ENCODE results near the gene MGA. TPM values are rescaled to one million over a fixed set of nuclear protein-coding genes. Genes with fewer than 3 reads are reported as not detected.

MGA gene
- total and polyA plus RNA-seq, 2 donors (not counting 1 experiment from before 2014, with no cell fraction given), result 6.5 to 33.7 TPM

DNA sequence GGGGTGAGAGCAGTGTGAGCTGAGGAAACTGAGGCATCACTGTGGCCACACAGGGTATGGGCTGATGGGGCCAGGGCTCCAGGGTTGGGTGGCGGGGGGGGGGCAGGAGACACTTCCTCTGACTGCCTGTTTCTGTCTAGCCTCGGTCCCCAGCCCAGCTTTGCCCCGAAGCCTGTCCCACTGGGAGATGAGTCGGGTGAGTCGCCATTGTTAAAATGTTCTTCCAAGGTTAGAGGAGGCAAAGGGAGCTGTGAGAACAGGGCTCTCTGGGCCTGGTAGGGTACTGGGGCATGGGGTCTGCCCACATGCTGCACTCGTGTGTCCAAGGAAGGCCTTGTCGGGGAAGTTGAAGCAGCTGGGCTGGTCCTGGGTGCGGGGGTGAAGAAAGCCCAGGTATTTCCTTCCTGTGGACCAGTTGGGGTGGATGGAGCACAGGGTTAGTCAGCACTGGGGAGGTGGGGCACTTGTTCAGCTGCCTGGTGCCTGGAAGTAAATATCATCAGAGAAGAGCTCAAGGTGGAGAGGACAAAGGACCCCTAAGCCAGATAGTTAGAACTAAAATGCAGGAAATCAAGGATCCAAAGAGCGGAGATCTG lies 159.3 kb downstream of the MGA start:
- Histone ChIP-seq H4K20me1 (ENCODE audit: control insufficient read depth, extremely low read depth, insufficient read depth, low read length) (no peaks in the 10 kb centered on the region), H3K27me3 (ENCODE audit: control insufficient read depth, insufficient read depth, low read length) (no peaks in the 10 kb centered on the region), H3K9ac (ENCODE audit: insufficient read depth, low read length) (no peak overlapping the region), H3K4me2 (ENCODE audit: extremely low read depth, insufficient read depth, low read length) (no peak overlapping the region), H2AFZ (ENCODE audit: low read length) (no peak overlapping the region), H3K36me3 (ENCODE audit: control insufficient read depth, insufficient read depth, low read length) (peaks cover 32% of the 10 kb centered on the region), H3K4me1 (ENCODE audit: control insufficient read depth, extremely low read depth, insufficient read depth, low read length) (no peaks in the 10 kb centered on the region), H3K27ac (ENCODE audit: insufficient read depth, low read length) (no peak overlapping the region), H3K4me3 (replicated peaks in 1 of 4; ENCODE audit: control extremely low read depth in 1 of 4, insufficient read depth in 1 of 4, low read depth in 3 of 4, low read length in 4 of 4) (no peak overlapping the region), H3K79me2 (ENCODE audit: control insufficient read depth, insufficient read depth, low read length) (no peaks in the 10 kb centered on the region), H3K9me3 (ENCODE audit: control insufficient read depth, insufficient read depth, low read depth, low read length) (no peaks in the 10 kb centered on the region)
- no peak for TF ChIP-seq EZH2 (IDR thresholded peaks at IDR 0.05; ENCODE audit: low read length, missing control alignments)
- TF ChIP-seq, protein P1, sequence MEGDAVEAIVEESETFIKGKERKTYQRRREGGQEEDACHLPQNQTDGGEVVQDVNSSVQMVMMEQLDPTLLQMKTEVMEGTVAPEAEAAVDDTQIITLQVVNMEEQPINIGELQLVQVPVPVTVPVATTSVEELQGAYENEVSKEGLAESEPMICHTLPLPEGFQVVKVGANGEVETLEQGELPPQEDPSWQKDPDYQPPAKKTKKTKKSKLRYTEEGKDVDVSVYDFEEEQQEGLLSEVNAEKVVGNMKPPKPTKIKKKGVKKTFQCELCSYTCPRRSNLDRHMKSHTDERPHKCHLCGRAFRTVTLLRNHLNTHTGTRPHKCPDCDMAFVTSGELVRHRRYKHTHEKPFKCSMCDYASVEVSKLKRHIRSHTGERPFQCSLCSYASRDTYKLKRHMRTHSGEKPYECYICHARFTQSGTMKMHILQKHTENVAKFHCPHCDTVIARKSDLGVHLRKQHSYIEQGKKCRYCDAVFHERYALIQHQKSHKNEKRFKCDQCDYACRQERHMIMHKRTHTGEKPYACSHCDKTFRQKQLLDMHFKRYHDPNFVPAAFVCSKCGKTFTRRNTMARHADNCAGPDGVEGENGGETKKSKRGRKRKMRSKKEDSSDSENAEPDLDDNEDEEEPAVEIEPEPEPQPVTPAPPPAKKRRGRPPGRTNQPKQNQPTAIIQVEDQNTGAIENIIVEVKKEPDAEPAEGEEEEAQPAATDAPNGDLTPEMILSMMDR (conservative IDR thresholded peaks at IDR 0.05 in 1 of 2, IDR thresholded peaks at IDR 0.05 in 1 of 2; ENCODE audit: low read depth in 1 of 2, low read length in 2 of 2), result no peak
- DNase-seq (ENCODE audit: low read depth in 2 of 2), result no peak

DNA sequence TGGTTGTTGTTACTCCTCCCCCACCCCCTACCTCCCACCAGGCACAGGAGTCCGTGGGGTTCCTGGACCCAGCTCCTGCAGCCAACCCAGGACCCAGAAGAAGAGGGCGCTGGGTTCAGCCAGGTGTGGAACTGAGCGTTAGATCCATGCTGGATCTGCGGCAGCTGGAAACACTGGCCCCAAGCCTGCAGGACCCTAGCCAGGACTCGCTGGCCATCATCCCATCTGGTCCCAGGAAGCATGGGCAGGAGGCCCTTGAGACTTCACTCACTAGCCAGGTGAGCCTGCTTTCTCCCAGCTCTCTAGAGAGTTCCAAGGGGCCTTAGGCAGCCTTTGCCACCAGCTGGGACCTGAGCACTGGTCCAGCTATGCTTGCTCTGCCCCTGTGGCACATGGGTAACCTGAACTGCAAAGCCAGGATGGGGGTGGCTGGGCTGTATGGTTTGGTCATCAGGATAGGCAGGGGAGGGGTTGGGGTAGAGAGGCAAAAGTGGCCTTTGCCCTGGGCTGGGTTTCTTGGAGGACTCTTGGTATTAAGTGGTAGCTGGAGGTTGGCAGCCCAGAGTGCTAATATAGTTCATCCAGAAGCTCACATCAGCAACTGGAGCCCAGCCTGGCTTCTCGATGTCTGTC lies 160.7 kb downstream of the MGA start:
- DNase-seq (ENCODE audit: low read depth in 2 of 2), result no peak
- Histone ChIP-seq H3K4me3 (replicated peaks in 1 of 4; ENCODE audit: control extremely low read depth in 1 of 4, insufficient read depth in 1 of 4, low read depth in 3 of 4, low read length in 4 of 4) (no peak overlapping the region), H3K9ac (ENCODE audit: insufficient read depth, low read length) (no peak overlapping the region), H3K79me2 (ENCODE audit: control insufficient read depth, insufficient read depth, low read length) (no peaks in the 10 kb centered on the region), H3K4me1 (ENCODE audit: control insufficient read depth, extremely low read depth, insufficient read depth, low read length) (no peaks in the 10 kb centered on the region), H4K20me1 (ENCODE audit: control insufficient read depth, extremely low read depth, insufficient read depth, low read length) (no peaks in the 10 kb centered on the region), H3K27ac (ENCODE audit: insufficient read depth, low read length) (no peak overlapping the region), H3K27me3 (ENCODE audit: control insufficient read depth, insufficient read depth, low read length) (no peaks in the 10 kb centered on the region), H3K36me3 (ENCODE audit: control insufficient read depth, insufficient read depth, low read length) (peaks cover 30% of the 10 kb centered on the region), H3K4me2 (ENCODE audit: extremely low read depth, insufficient read depth, low read length) (no peak overlapping the region), H2AFZ (ENCODE audit: low read length) (no peak overlapping the region), H3K9me3 (ENCODE audit: control insufficient read depth, insufficient read depth, low read depth, low read length) (no peaks in the 10 kb centered on the region)
- no peak for TF ChIP-seq EZH2 (IDR thresholded peaks at IDR 0.05; ENCODE audit: low read length, missing control alignments)
- TF ChIP-seq, protein P1 (conservative IDR thresholded peaks at IDR 0.05 in 1 of 2, IDR thresholded peaks at IDR 0.05 in 1 of 2; ENCODE audit: low read depth in 1 of 2, low read length in 2 of 2), result no peak

DNA sequence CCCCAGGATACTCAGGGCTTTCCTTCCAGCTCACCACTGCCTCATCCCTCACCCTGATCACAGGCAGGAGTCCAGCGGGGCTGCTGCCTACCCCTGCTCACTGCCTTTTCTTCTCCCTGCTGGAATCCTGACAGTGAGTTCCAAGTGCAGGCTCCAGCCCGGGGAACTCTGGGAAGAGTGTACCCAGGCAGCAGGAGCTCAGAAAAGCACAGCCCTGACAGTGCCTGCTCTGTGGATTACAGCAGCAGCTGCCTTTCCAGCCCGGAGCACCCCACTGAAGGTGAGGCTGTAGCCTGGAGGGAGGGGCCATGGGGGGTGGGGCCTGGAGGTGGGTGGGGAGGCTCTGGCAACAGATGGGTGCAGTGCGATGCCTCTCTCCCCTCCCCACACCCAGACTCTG lies 161.6 kb downstream of the MGA start:
- no peaks in the 10 kb centered on the region for H3K9me3 ChIP-seq (ENCODE audit: control insufficient read depth, insufficient read depth, low read depth, low read length)
- H3K79me2 ChIP-seq (ENCODE audit: control insufficient read depth, insufficient read depth, low read length), result no peaks in the 10 kb centered on the region
- no peak overlapping the region for H3K4me2 ChIP-seq (ENCODE audit: extremely low read depth, insufficient read depth, low read length)
- no peak overlapping the region for H2AFZ ChIP-seq (ENCODE audit: low read length)
- no peak for DNase-seq (ENCODE audit: low read depth in 2 of 2)
- no peaks in the 10 kb centered on the region for H3K27me3 ChIP-seq (ENCODE audit: control insufficient read depth, insufficient read depth, low read length)
- TF ChIP-seq, protein P1 (conservative IDR thresholded peaks at IDR 0.05 in 1 of 2, IDR thresholded peaks at IDR 0.05 in 1 of 2; ENCODE audit: low read depth in 1 of 2, low read length in 2 of 2), result no peak
- TF ChIP-seq EZH2 (IDR thresholded peaks at IDR 0.05; ENCODE audit: low read length, missing control alignments), result no peak
- no peaks in the 10 kb centered on the region for H4K20me1 ChIP-seq (ENCODE audit: control insufficient read depth, extremely low read depth, insufficient read depth, low read length)
- peaks cover 30% of the 10 kb centered on the region for H3K36me3 ChIP-seq (ENCODE audit: control insufficient read depth, insufficient read depth, low read length)
- no peak overlapping the region for H3K27ac ChIP-seq (ENCODE audit: insufficient read depth, low read length)
- no peak overlapping the region for H3K4me3 ChIP-seq (replicated peaks in 1 of 4; ENCODE audit: control extremely low read depth in 1 of 4, insufficient read depth in 1 of 4, low read depth in 3 of 4, low read length in 4 of 4)
- H3K9ac ChIP-seq (ENCODE audit: insufficient read depth, low read length), result no peak overlapping the region
- no peaks in the 10 kb centered on the region for H3K4me1 ChIP-seq (ENCODE audit: control insufficient read depth, extremely low read depth, insufficient read depth, low read length)
